Cardiac fibroblast (primary cell): ENCODE data around the gene BTLA.
"Not testable (repeated sequence)": the region's sequence is repeated elsewhere in the genome, so short reads cannot be mapped to it uniquely, and the experiment has no call there.

Experiments
- DNase-seq, 2 donors: peaks; one replicate each; pipeline versions ENCODE4 v3.0.0 to v3.0.0-alpha.2; 2010; ENCODE audit warnings: low read depth in 2 of 2
- H3K4me3 ChIP-seq, 2 donors: replicated peaks in 1 of 2; 1 replicate in 1 of 2; 2 replicates in 1 of 2; pipeline ENCODE4 v1.5.1; 2011; ENCODE audit warnings: low read depth in 2 of 2, low read length in 2 of 2, mild to moderate bottlenecking in 2 of 2, moderate library complexity in 1 of 2
- CTCF ChIP-seq: IDR thresholded peaks from one replicate; pipeline ENCODE4 v1.5.1; 2011; ENCODE audit warnings: low read depth, mild to moderate bottlenecking, low read length, inconsistent platforms

Gene BTLA

GRCh38 chr3:112519424-112520001, 20.2 kb upstream of the BTLA start:
- peak; percentile 89 to 90 for DNase-seq
- no peak overlapping the region for H3K4me3 ChIP-seq
- peak; percentile 65 for TF ChIP-seq CTCF

GRCh38 chr3:112518970-112519369, 19.7 kb upstream of the BTLA start:
- not testable (repeated sequence) for H3K4me3 ChIP-seq
- peak; percentile 18 to 51 for DNase-seq

- no peak for TF ChIP-seq CTCF
- peak in 1 of 2 donors; percentile 49 for DNase-seq
- H3K4me3 ChIP-seq: no peak overlapping the region
Measured at GRCh38 chr3:112514527-112515128, 15.4 kb upstream of the BTLA start.

- H3K4me3 ChIP-seq: no peak overlapping the region
- no peak for DNase-seq
- TF ChIP-seq CTCF: no peak
Measured at GRCh38 chr3:112512320-112512719, 13.0 kb upstream of the BTLA start.

- TF ChIP-seq CTCF: no peak
- no peak for DNase-seq
- H3K4me3 ChIP-seq: no peak overlapping the region
Measured at GRCh38 chr3:112508860-112509259, 9.6 kb upstream of the BTLA start.

GRCh38 chr3:112508261-112508660, 9.0 kb upstream of the BTLA start:
- TF ChIP-seq CTCF: no peak
- no peak for DNase-seq
- H3K4me3 ChIP-seq: no peak overlapping the region

- no peak for DNase-seq
- H3K4me3 ChIP-seq: no peak overlapping the region
- TF ChIP-seq CTCF: no peak
Measured at GRCh38 chr3:112505907-112506306, 6.6 kb upstream of the BTLA start.
